HEK293 (cell line): ENCODE measurements around the gene FCGR3A.

Experiments used
- CTCF ChIA-PET: fragments of 350-600 bp; formaldehyde crosslinking; extraction: SDS; loops from one replicate; lab custom pipeline; 2021; ENCODE audit warnings: antibody characterized with exemption; lab: Yijun Ruan, JAX
- POLR2A ChIA-PET: fragments of 300-600 bp; formaldehyde crosslinking; extraction: SDS; loops from one replicate; lab custom pipeline; 2020; ENCODE audit warnings: antibody characterized with exemption, inconsistent platforms; lab: Yijun Ruan, JAX
- H3K27ac ChIP-seq: fragments of 200-500 bp; sonication (Bioruptor generic); 2 replicates; pipeline ENCODE4 v1.5.1; 2014; ENCODE audit warnings: low read depth, low read length, control low read depth, inconsistent platforms; ENCODE audit errors: extremely low read depth
- H3K36me3 ChIP-seq, 2 experiments: fragments of 200-500 bp in 1 of 2; sonication (Bioruptor generic) in 1 of 2; 1 replicate in 1 of 2; 2 replicates in 1 of 2; pipeline ENCODE4 v1.5.1; 2014 to 2017; ENCODE audit warnings: inconsistent platforms in 2 of 2, low read length in 2 of 2; ENCODE audit not compliant: control insufficient read depth in 2 of 2, insufficient read depth in 1 of 2
- H3K4me1 ChIP-seq: fragments of 200-500 bp; sonication (Bioruptor generic); 2 replicates; pipeline ENCODE4 v1.5.1; 2014; ENCODE audit warnings: mild to moderate bottlenecking, low read length, inconsistent platforms; ENCODE audit not compliant: control insufficient read depth, insufficient read depth
- H3K4me3 ChIP-seq: 2 replicates; pipeline ENCODE4 v1.5.1; 2011; ENCODE audit warnings: low read depth, mild to moderate bottlenecking, control low read depth, low read length, moderate library complexity
- H3K9me3 ChIP-seq: fragments of 200-500 bp; sonication (Bioruptor generic); 2 replicates; pipeline ENCODE4 v1.5.1; 2014; ENCODE audit warnings: low read depth, low read length, inconsistent platforms; ENCODE audit not compliant: control insufficient read depth, insufficient read depth
- IKZF3 ChIP-seq: fragments of 450-650 bp; IDR thresholded peaks from 2 replicates; pipeline ENCODE4 v1.5.0; 2018; ENCODE audit warnings: missing biosample characterization, mild to moderate bottlenecking, missing genetic modification characterization, moderate library complexity
- MYNN ChIP-seq: fragments of 450-650 bp; formaldehyde crosslinking; IDR thresholded peaks from 2 replicates; pipeline ENCODE4 v1.5.1; 2016; ENCODE audit warnings: missing biosample characterization, missing genetic modification characterization, borderline replicate concordance
- PRDM2 ChIP-seq: fragments of 450-650 bp; formaldehyde crosslinking; IDR thresholded peaks from 2 replicates; pipeline ENCODE4 v1.5.1; 2016; ENCODE audit warnings: missing biosample characterization, missing genetic modification characterization, borderline replicate concordance
- SP3 ChIP-seq: fragments of 450-650 bp; formaldehyde crosslinking; IDR thresholded peaks from 2 replicates; pipeline ENCODE4 v1.5.1; 2016; ENCODE audit warnings: missing biosample characterization, missing genetic modification characterization
- WT1 ChIP-seq: fragments of 450-650 bp; formaldehyde crosslinking; IDR thresholded peaks from 2 replicates; pipeline ENCODE4 v1.5.1; 2016; ENCODE audit warnings: missing biosample characterization, missing genetic modification characterization
- ZBTB6 ChIP-seq: fragments of 450-650 bp; formaldehyde crosslinking; IDR thresholded peaks from 2 replicates; pipeline ENCODE4 v1.5.1; 2017; ENCODE audit warnings: missing biosample characterization, missing genetic modification characterization
- ZBTB7A ChIP-seq: fragments of 450-650 bp; formaldehyde crosslinking; IDR thresholded peaks from 2 replicates; pipeline ENCODE4 v1.5.1; 2016; ENCODE audit warnings: low read depth, missing biosample characterization, missing genetic modification characterization
- ZNF138 ChIP-seq: fragments of 450-650 bp; formaldehyde crosslinking; IDR thresholded peaks from 2 replicates; pipeline ENCODE4 v1.5.1; 2016; ENCODE audit warnings: missing biosample characterization, missing genetic modification characterization, borderline replicate concordance
- ZNF19 ChIP-seq: fragments of 450-650 bp; formaldehyde crosslinking; IDR thresholded peaks from 2 replicates; pipeline ENCODE4; 2016; ENCODE audit warnings: missing biosample characterization, missing genetic modification characterization, low read depth
- ZNF2 ChIP-seq: fragments of 450-650 bp; formaldehyde crosslinking; IDR thresholded peaks from 2 replicates; pipeline ENCODE4 v1.5.1; 2016; ENCODE audit warnings: missing biosample characterization, missing genetic modification characterization
- ZNF23 ChIP-seq: fragments of 450-650 bp; formaldehyde crosslinking; IDR thresholded peaks from 2 replicates; pipeline ENCODE4 v1.5.1; 2016; ENCODE audit warnings: missing biosample characterization, missing genetic modification characterization, borderline replicate concordance
- ZNF341 ChIP-seq: fragments of 450-650 bp; formaldehyde crosslinking; IDR thresholded peaks from 2 replicates; pipeline ENCODE4; 2016; ENCODE audit warnings: low read depth, missing biosample characterization, missing genetic modification characterization
- ZNF350 ChIP-seq: fragments of 450-650 bp; formaldehyde crosslinking; IDR thresholded peaks from 2 replicates; pipeline ENCODE4 v1.5.0; 2017; ENCODE audit warnings: missing biosample characterization, mild to moderate bottlenecking, missing genetic modification characterization
- ZNF391 ChIP-seq: fragments of 450-650 bp; formaldehyde crosslinking; IDR thresholded peaks from 2 replicates; pipeline ENCODE4 v1.5.1; 2016; ENCODE audit warnings: low read depth, missing biosample characterization, missing genetic modification characterization, borderline replicate concordance
- ZNF433 ChIP-seq: fragments of 450-650 bp; formaldehyde crosslinking; IDR thresholded peaks from 2 replicates; pipeline ENCODE4 v1.5.1; 2016; ENCODE audit warnings: missing biosample characterization, missing genetic modification characterization, low read depth
- ZNF529 ChIP-seq: fragments of 450-650 bp; formaldehyde crosslinking; IDR thresholded peaks from 2 replicates; pipeline ENCODE4 v1.5.1; 2017; ENCODE audit warnings: missing genetic modification characterization, missing biosample characterization; ENCODE audit not compliant: insufficient replicate concordance
- ZNF558 ChIP-seq: fragments of 450-650 bp; formaldehyde crosslinking; IDR thresholded peaks from 2 replicates; pipeline ENCODE4 v1.5.1; 2016; ENCODE audit warnings: missing biosample characterization, missing genetic modification characterization
- ZNF580 ChIP-seq: fragments of 450-650 bp; formaldehyde crosslinking; IDR thresholded peaks from 2 replicates; pipeline ENCODE4 v1.5.1; 2016; ENCODE audit warnings: missing biosample characterization, missing genetic modification characterization
- ZNF677 ChIP-seq: fragments of 450-650 bp; IDR thresholded peaks from 2 replicates; pipeline ENCODE4 v1.5.0; 2018; ENCODE audit warnings: missing biosample characterization, mild to moderate bottlenecking, missing genetic modification characterization, moderate library complexity
- ZNF785 ChIP-seq: fragments of 450-650 bp; formaldehyde crosslinking; IDR thresholded peaks from 2 replicates; pipeline ENCODE4 v1.5.1; 2016; ENCODE audit warnings: missing biosample characterization, missing genetic modification characterization
- ZNF830 ChIP-seq: fragments of 450-650 bp; IDR thresholded peaks from 2 replicates; pipeline ENCODE4 v1.5.0; 2018; ENCODE audit warnings: missing biosample characterization, missing genetic modification characterization, low read depth, mild to moderate bottlenecking, moderate library complexity
- ZSCAN16 ChIP-seq: fragments of 450-650 bp; formaldehyde crosslinking; IDR thresholded peaks from 2 replicates; pipeline ENCODE4 v1.5.1; 2016; ENCODE audit warnings: missing biosample characterization, missing genetic modification characterization
- TF ChIP-seq, protein P1 (sequence below): fragments of 450-650 bp; formaldehyde crosslinking; IDR thresholded peaks from 2 replicates; pipeline ENCODE4 v1.5.1; 2016; ENCODE audit warnings: missing biosample characterization, missing genetic modification characterization
- TF ChIP-seq, protein P2 (sequence below): fragments of 450-650 bp; formaldehyde crosslinking; IDR thresholded peaks from 2 replicates; pipeline ENCODE4 v1.5.1; 2016; ENCODE audit warnings: missing biosample characterization, missing genetic modification characterization

The FCGR3A gene

GRCh38 chr1:161511018-161511755 is 38.4 kb downstream of the FCGR3A start:
- CTCF ChIA-PET: interaction anchor here (1.5 kb wide), 1 partner anchor 23 kb away, joined by 4 read pairs; no protein-coding TSS in a partner anchor
- H3K4me3 ChIP-seq: no peak overlapping the region
- no peaks in the 10 kb centered on the region for H3K9me3 ChIP-seq
- H3K27ac ChIP-seq: no peak overlapping the region
- no peaks in the 10 kb centered on the region for H3K36me3 ChIP-seq
- POLR2A ChIA-PET: no interaction called here
- H3K4me1 ChIP-seq: peaks cover 9% of the 10 kb centered on the region
- no peak for TF ChIP-seq ZNF677 (tag by site-specific recombination)
- no peak for TF ChIP-seq ZSCAN16
- no peak for TF ChIP-seq SP3 (tag by site-specific recombination)
- 0 out of 2 replicates have a peak, but pooled peaks have one; percentile 18 for TF ChIP-seq WT1 (tag by site-specific recombination)
- no peak for TF ChIP-seq ZNF433 (tag by site-specific recombination)
- no peak for TF ChIP-seq ZNF2 (tag by site-specific recombination)
- TF ChIP-seq ZNF529 (tag by site-specific recombination): no peak
- TF ChIP-seq, protein P1, sequence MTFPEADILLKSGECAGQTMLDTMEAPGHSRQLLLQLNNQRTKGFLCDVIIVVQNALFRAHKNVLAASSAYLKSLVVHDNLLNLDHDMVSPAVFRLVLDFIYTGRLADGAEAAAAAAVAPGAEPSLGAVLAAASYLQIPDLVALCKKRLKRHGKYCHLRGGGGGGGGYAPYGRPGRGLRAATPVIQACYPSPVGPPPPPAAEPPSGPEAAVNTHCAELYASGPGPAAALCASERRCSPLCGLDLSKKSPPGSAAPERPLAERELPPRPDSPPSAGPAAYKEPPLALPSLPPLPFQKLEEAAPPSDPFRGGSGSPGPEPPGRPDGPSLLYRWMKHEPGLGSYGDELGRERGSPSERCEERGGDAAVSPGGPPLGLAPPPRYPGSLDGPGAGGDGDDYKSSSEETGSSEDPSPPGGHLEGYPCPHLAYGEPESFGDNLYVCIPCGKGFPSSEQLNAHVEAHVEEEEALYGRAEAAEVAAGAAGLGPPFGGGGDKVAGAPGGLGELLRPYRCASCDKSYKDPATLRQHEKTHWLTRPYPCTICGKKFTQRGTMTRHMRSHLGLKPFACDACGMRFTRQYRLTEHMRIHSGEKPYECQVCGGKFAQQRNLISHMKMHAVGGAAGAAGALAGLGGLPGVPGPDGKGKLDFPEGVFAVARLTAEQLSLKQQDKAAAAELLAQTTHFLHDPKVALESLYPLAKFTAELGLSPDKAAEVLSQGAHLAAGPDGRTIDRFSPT (tag by site-specific recombination): no peak
- TF ChIP-seq MYNN (tag by site-specific recombination): peak; percentile 22; the same call in 1 of the 2 replicates
- TF ChIP-seq ZNF19 (tag by site-specific recombination): no peak
- TF ChIP-seq PRDM2 (tag by site-specific recombination): no peak
- no peak for TF ChIP-seq IKZF3
- no peak for TF ChIP-seq ZBTB7A (tag by site-specific recombination)
- no peak for TF ChIP-seq ZNF391 (tag by site-specific recombination)
- TF ChIP-seq, protein P2, sequence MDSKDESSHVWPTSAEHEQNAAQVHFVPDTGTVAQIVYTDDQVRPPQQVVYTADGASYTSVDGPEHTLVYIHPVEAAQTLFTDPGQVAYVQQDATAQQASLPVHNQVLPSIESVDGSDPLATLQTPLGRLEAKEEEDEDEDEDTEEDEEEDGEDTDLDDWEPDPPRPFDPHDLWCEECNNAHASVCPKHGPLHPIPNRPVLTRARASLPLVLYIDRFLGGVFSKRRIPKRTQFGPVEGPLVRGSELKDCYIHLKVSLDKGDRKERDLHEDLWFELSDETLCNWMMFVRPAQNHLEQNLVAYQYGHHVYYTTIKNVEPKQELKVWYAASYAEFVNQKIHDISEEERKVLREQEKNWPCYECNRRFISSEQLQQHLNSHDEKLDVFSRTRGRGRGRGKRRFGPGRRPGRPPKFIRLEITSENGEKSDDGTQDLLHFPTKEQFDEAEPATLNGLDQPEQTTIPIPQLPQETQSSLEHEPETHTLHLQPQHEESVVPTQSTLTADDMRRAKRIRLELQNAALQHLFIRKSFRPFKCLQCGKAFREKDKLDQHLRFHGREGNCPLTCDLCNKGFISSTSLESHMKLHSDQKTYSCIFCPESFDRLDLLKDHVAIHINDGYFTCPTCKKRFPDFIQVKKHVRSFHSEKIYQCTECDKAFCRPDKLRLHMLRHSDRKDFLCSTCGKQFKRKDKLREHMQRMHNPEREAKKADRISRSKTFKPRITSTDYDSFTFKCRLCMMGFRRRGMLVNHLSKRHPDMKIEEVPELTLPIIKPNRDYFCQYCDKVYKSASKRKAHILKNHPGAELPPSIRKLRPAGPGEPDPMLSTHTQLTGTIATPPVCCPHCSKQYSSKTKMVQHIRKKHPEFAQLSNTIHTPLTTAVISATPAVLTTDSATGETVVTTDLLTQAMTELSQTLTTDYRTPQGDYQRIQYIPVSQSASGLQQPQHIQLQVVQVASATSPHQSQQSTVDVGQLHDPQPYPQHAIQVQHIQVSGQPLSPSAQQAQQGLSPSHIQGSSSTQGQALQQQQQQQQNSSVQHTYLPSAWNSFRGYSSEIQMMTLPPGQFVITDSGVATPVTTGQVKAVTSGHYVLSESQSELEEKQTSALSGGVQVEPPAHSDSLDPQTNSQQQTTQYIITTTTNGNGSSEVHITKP (tag by site-specific recombination): 0 out of 2 replicates have a peak, but pooled peaks have one; percentile 8
- no peak for TF ChIP-seq ZNF785 (tag by site-specific recombination)
- TF ChIP-seq ZNF580 (tag by site-specific recombination): no peak
- no peak for TF ChIP-seq ZNF558 (tag by site-specific recombination)
- peak; percentile 62 for TF ChIP-seq ZNF341 (tag by site-specific recombination)
- no peak for TF ChIP-seq ZNF830
- TF ChIP-seq ZNF138 (tag by site-specific recombination): no peak
- no peak for TF ChIP-seq ZNF23 (tag by site-specific recombination)
- no peak for TF ChIP-seq ZBTB6
- no peak for TF ChIP-seq ZNF350 (tag by site-specific recombination)
